Sciatic nerve (tissue), 2 donors: ENCODE measurements around the gene CNGB1. TPM values are rescaled to one million over a fixed set of nuclear protein-coding genes. Genes with fewer than 3 reads are reported as not detected.
"Not testable (repeated sequence)": the region's sequence is repeated elsewhere in the genome, so short reads cannot be mapped to it uniquely, and the experiment has no call there.

Experiments
- ATAC-seq: fragments of 200-7000 bp; cut with Tn5 transposase; one replicate; pipeline ENCODE4 v1.9.1; 2020; ENCODE audit warnings: mild to moderate bottlenecking, moderate library complexity
- DNase-seq: peaks from one replicate; pipeline ENCODE4 v3.0.0-alpha.2; 2020; ENCODE audit warnings: low spot score
- intact Hi-C: fragments of 100-400 bp; cut with DNase I; formaldehyde crosslinking; loops from one replicate; pipeline ENCODE4 v1.14.2; 2022
- total RNA-seq: library from RNA; stranded (reverse); fragmentation: NEBNext Ultra II Directional; extraction: Animal tissue kit (Norgen Biotek cat#: 25700); gene quantifications from one replicate; pipeline ENCODE4 v1.2.1, GENCODE V29; 2021
- donor health status: DM: no; HTN: no; CAD: no.
- donor health status: DM: no; HTN: no; CAD: no.

The CNGB1 gene
- total RNA-seq, 1 donor from 2014 or later: not detected

- peak; percentile 97 for ATAC-seq
- intact Hi-C loops: no loop called here
- DNase-seq: peak; percentile 92
Observed at GRCh38 chr16:57984443-57985203, 13.7 kb upstream of the CNGB1 start.

DNA sequence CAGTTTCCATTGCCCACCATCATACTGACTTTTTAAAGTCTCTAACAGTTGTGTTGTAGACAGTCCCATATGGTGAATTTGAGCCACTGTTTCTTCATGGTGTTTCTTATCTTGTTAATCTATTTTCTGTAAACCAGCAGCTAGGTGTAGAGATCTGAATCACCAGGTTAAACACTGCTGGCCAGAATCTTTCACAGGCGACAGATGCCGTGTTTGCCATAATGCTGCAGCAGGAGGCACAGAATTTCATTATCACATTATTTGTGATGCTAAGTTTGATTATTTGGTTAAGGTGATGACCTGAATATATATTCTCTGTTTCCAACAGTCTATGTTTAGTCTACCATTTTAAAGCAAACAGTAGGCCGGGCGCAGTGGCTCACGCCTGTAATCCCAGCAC is 11.5 kb upstream of the CNGB1 start:
- ATAC-seq (no peak), DNase-seq (no peak)
- intact Hi-C loops: no loop called here

GRCh38 chr16:57981636-57982035 is 10.7 kb upstream of the CNGB1 start:
- ATAC-seq: no peak
- intact Hi-C loops: no loop called here
- no peak for DNase-seq

DNA sequence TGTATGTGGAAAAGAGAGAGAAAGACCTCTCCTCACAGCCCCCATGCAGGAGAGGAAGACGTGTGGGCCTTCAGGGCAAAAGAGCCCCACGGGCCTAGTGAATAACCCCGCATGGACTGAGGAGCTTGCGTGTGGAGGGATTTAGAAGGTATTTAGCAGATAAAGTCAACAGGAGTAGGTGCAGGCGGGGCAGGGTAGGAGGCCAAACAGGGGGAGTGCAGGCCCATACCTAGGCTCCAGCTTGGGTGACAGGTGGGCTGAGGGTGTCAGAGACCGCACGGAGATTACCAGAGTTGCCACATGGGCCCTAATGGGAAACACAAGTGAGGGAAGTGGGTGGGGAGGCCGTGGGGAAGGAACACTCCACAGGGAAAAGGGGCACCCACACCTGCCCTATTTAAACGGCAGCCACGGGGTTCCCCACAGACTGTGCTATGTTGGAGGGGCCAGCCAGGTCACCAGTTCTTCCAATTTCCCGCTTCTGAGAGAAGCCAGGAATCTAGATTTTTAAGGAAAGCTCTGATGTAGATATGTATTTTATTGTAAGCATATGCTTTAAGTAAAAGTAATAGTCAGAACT is 8.2 kb upstream of the CNGB1 start:
- no peak for DNase-seq
- intact Hi-C loops: no loop called here
- ATAC-seq: no peak

GRCh38 chr16:57978070-57978465 is 7.1 kb upstream of the CNGB1 start:
- DNase-seq, intact Hi-C loops, ATAC-seq: not testable (repeated sequence)

DNA sequence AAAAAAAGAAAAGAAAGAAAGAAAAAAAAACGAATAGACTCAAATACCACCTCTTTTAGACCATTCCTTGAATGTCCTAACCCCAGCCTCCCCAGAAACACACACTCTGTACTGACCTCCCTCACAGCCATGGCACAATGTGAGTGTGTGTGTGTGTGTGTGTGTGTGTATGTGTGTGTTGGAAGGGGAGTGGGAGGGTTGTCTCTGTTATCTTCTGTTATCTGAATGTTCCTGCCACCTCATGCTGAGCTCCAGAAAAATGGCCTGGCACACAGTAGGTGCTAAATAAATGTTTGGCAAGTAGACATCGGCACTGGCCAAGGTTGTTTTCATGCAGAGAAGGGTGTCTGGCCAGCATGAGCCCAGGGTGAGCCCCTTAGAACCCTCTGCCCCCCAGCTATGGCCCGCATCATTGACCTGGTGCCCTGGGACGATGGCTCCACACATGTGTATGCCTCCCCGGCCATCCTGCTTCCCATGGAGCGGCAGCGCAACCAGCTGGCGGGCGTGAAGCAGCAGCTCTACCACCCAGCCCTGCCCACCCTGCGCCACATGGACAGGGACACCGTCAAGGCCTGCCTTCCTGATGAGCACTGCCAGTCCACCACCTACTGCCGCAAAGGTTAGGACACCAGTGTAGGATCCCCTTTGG is 6.6 kb upstream of the CNGB1 start:
- ATAC-seq (no peak), DNase-seq (no peak)
- intact Hi-C loops: no loop called here

- DNase-seq: no peak
- peak; percentile 91 for ATAC-seq
- intact Hi-C loops: no loop called here
Observed at GRCh38 chr16:57976331-57976796, 5.4 kb upstream of the CNGB1 start.

DNA sequence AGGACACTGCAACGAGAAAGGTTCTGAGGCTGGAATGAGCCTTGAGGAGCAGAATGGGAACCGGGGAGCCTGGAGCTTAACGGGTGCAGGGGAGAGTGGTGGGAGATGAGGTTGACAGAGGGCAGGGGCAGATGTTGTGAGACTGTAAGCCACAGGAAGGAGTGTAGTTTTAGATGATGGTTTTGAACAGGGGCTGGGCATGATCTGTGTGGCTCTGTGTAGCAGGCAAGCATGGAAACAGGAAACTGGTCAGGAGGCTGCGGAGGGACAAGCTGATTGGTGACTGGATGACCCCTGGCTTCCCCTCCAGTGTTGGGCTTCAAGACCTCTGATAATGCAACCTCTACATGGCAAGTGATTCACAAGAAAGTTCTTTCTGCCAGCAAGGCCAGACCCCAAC is 1.4 kb upstream of the CNGB1 start:
- ATAC-seq (no peak), DNase-seq (no peak)
- intact Hi-C loops: no loop called here

DNA sequence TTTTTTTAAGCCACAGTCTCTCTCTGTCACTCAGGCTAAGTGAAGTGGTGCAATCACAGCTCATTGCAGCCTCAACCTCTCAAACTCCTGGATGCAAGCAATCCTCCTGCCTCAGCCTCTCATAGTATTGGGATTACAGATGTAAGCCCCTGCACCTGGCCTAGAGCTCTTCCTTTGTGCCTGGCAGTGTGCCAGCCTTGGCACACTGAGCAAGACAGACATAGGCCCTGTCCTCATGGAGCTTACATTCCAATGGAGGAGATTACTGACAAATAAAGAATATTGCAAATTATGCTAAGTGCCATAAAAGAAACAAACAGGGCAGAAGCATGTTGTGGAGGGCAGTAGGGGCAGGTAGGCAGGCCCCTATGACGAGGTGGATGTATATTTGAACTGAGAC is 920 bp upstream of the CNGB1 start:
- no peak for DNase-seq
- no peak for ATAC-seq
- intact Hi-C loops: no loop called here

GRCh38 chr16:57970319-57970718 is 609 bp downstream of the CNGB1 start:
- DNase-seq (no peak), ATAC-seq (no peak)
- intact Hi-C loops: no loop called here

DNA sequence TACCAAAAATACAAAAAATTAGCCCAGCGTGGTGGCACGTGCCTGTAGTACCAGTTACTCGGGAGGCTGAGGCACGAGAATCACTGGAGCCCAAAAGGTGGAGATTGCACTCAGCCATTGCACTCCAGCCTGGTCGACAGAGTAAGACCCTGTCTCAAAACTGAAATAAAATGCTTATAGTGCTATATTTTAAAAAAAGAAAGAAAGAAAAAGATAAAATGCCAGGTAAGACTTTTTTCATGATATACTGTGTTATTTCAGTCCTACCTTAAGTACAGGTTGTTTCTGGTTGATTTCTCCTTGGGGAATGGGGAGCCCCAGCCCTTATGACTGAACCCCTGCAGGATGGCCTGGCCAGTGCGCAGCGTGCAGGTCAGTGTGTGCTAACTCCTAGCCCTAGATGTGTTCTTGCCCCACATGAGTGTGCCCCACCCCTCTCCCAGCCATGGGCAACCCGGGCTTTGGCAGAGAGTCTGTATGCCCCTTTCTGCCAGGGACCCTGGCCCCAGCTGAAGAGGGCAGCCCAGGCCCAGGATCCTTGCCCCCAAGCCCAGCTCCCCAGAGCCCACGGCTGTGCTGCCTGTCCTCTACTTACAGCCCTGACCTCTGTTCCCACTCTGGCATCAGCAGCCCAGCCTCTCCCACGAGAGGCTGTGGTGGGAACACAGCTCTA is 1.3 kb downstream of the CNGB1 start:
- intact Hi-C loops: no loop called here
- ATAC-seq (no peak), DNase-seq (no peak)

- intact Hi-C loops: no loop called here
- ATAC-seq (no peak), DNase-seq (no peak)
Observed at GRCh38 chr16:57967916-57968315, 3.0 kb downstream of the CNGB1 start.

DNA sequence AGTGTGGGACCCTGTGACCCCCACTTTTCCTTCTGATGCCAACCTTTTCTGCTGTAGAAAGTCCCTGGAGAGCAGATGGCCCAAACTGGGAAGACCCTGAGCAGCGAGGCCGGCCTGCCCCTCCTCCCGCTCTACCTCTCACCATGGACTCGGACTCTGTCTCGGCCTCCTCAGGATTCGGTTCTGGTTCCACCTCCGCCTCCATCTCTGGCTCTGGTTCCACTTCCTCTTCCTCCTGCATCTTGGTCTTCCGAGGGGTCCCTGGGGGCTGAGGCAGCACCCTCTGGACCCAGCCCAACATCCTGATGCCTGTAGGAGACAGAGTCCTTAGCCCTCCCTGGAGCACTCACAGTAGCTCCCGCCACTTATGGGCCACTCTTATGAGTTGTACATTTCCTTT is 3.9 kb downstream of the CNGB1 start:
- ATAC-seq (no peak), DNase-seq (no peak)
- intact Hi-C loops: no loop called here

- no peak for ATAC-seq
- intact Hi-C loops: no loop called here
- no peak for DNase-seq
Observed at GRCh38 chr16:57966204-57966771, 4.6 kb downstream of the CNGB1 start.

- ATAC-seq: no peak
- DNase-seq: no peak
- intact Hi-C loops: no loop called here
Observed at GRCh38 chr16:57964157-57964700, 6.7 kb downstream of the CNGB1 start.

DNA sequence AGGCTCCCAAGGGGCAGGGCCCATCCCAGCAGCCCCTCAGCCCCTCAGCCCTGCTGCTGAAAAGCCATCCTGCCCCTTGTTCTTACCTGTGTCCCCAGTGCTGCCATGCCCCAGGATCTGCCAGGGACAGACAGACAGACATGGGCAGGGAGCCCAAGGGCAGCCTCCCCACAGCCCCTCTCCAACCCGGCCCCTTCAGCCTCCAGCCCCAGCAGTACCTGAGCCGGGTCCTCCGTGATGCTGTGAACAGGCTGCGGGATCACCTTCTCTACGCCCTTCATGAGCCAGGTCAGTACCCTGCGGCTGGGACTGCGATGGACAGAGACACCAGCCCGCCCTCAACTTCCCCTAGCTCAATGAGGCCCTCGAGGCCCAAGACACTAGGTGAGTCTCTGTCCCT is 8.2 kb downstream of the CNGB1 start:
- DNase-seq (no peak), ATAC-seq (no peak)
- intact Hi-C loops: no loop called here

DNA sequence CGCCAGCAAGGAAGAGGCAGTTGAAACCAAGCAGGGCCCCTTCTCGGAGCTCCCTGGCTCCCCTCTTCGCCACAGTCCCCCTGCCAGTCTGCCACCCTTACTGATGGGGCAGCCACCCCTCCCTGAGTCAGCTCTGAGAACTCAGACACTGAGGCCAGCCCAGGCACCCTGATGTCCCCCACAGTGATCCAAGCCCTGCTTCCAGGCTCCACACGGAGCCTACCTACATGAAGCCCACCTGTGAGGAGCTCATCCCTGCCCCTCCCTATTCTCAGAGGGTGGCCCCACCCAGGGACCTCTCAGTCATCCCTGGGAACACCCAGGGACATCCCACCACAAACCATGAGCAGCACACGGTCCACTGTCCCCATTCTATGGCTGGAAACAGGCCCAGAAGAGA is 8.9 kb downstream of the CNGB1 start:
- intact Hi-C loops: no loop called here
- no peak for DNase-seq
- no peak for ATAC-seq

DNA sequence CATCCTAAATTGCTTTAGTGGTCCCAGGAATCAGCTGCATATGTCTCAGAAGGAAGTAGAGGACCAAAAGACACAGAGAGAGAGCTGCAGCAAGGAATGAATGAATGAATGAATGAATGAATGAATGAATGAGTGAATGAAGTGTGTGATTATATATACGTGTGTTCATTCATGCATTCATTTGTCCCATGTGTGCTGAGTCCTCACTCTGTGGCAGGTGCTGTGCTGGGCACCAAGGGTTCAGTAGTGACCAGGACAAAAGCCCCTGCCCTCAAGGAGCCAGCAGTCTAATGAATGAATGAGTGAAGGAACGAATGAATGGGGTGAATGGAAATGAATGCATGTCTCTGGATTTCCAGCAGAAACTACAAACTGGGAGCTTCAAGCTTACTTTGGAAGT is 9.4 kb downstream of the CNGB1 start:
- DNase-seq (no peak), ATAC-seq (no peak)
- intact Hi-C loops: no loop called here

DNA sequence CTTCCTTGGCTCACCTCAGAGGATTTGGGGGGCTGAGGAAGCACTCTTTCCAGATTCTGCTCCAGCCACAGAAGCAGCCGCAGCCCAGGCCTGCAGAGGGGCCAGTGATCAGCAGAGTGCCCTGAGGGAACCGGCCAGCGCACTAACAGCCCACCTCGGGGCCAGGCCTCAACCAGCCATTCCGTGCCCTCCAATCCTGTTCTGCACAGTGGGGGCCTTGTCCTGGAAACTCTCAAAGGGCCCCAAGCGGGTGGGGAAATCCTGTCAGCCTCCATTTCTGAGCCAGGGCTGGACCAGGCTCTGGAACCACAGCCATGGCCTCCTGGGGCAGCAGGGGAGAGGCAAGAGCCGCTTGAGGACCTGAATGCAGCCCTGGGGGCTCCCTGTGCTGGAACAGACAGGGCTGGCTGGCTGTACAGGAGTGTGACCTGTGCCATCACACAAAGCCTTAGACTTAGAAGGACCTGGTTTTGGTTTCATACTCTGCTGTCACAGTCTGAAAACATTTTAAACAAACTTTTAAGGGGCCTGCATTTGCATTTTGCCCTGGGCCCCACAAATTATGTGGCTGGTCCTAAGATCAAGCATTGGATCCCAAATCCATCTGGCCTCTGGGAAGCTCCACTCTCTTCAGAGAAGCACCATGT is 10.0 kb downstream of the CNGB1 start:
- ATAC-seq (no peak), DNase-seq (no peak)
- intact Hi-C loops: no loop called here
